Kasumi-1 (cell line): ENCODE data around the gene RASGEF1C.

Experiments
- DNase-seq, 2 experiments: peaks; one replicate each; lab custom pipeline; 2025; lab: John Stamatoyannopoulos, UW

The RASGEF1C gene

GRCh38 chr5:180179442-180180420 is 29.3 kb downstream of the RASGEF1C start:
- no peak for DNase-seq

DNA sequence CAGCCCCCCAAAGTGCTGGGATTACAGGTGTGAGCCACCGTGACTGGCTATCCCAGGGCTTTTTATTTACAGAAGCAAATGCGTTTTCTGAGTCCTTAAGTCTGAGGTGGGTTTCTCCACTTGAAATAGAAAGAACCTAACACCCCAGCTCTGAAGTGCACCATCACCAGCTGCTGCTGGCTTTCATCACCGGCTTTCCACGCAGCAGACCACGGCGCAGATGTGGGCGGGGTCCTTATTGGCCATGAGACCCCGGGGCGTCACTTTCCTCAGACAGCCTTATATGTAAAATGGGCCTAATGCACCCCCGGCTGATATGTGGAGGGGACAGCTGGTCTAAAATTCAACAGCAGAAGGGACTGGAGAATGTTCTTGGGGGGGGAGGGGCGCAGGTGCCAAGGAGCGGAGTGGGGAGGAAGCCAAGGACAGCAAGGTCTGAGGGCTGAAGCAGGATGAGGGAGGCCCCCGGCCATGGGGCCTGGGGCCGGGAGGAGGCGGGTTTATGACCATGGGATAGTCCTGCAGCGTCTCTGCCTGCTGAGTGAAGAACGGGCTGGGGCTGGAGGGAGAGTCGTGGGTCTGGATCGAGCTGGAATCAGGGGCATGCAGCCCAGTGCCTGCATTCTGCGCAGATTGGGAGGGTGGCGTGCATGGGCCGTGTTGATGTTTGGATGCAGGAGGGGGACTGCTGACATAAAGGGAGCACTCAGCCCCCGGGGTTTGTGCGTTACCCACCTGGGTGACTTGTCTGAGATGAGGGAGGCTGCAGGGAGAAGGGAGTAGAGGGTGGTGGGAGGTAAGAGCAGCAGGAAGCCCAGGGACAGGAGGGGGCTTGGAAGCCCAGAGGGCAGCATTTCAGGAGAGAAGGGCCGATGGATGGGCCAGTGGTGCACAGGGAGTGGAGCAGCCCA is 30.2 kb downstream of the RASGEF1C start:
- DNase-seq = no peak

GRCh38 chr5:180176191-180176590 is 32.8 kb downstream of the RASGEF1C start:
- DNase-seq = no peak

DNA sequence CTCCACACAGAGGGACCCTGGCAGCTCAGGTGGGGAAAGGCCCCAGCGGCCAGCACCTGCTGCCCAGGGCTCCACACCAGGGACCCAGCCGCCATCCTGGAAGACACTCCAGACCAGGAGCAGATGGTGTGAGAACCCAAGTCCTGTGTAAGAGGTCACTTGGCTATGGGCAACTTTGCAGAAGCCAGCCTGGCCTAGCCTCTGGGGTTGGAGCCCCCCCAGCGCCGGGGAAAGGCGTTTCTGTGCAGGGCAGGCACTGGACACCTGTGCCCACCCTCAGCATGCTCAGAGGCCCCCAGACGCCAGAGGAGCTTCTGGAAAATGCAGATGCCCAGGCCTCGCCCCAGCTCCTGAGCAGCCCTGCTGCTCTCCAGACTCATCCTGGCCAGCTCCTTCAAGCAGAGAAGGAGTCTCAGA is 34.0 kb downstream of the RASGEF1C start:
- DNase-seq = no peak

GRCh38 chr5:180174587-180174972 is 34.4 kb downstream of the RASGEF1C start:
- DNase-seq = no peak

- DNase-seq = no peak
Measured at GRCh38 chr5:180173875-180174586, 35.0 kb downstream of the RASGEF1C start.

DNA sequence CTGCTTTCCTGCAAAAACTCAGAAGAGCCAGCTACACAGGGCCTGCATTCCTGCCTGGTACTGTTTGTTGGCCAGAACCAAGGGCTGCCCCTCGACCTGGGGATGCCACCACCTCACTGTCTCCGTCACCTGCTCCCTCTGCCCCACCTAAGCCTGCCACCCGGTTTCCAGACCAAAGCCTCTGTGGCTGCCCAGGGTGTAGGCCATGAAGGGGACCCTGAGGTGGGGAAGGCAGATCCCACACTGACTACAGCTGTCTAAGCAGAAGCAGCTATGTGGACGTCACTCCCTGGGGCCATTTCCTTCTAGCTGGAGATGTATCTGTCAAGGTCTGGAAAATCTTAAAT is 35.8 kb downstream of the RASGEF1C start:
- no peak for DNase-seq

GRCh38 chr5:180172447-180173197 is 36.4 kb downstream of the RASGEF1C start:
- DNase-seq = no peak

- DNase-seq = no peak
Measured at GRCh38 chr5:180171568-180172094, 37.4 kb downstream of the RASGEF1C start.

- DNase-seq = no peak
Measured at GRCh38 chr5:180170810-180171567, 38.0 kb downstream of the RASGEF1C start.

DNA sequence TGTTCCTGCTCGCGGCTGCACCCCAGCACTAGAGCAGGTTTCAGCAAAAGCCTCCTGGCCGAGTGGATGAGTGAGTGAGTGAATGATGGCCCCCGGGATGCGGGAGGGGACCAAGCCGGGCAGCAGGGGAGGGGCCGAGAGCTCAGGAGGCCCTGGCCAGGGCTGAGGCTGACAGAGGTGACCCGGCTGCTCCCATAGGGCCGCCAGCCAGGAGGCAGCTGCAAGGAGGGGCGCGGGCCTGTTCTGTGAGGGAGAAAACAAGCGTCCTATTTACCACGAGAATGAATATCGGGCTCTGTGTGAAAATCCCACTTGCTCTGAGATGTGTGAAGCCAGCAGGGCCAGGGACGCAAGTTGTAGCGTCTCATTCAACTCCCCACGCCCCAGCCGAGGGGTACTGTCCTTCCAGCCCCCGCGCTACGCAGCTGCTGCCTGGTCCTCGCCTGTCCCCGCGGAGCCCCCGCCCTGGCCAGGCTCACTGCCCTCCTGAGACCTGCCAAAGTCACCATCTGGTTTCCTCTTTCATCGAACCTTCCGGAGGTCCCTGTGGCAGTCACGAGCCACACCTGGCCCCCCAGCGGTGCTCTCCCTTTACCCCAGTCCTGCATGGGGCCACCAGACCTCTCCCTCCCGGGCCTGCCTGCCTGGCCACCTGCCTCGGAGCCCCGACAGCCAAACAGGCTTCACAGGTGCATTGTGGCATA is 38.8 kb downstream of the RASGEF1C start:
- DNase-seq = no peak

- DNase-seq = peak in 1 of 2 experiments; percentile 22
Measured at GRCh38 chr5:180169248-180170105, 39.5 kb downstream of the RASGEF1C start.

- DNase-seq = no peak
Measured at GRCh38 chr5:180168758-180169157, 40.3 kb downstream of the RASGEF1C start.

DNA sequence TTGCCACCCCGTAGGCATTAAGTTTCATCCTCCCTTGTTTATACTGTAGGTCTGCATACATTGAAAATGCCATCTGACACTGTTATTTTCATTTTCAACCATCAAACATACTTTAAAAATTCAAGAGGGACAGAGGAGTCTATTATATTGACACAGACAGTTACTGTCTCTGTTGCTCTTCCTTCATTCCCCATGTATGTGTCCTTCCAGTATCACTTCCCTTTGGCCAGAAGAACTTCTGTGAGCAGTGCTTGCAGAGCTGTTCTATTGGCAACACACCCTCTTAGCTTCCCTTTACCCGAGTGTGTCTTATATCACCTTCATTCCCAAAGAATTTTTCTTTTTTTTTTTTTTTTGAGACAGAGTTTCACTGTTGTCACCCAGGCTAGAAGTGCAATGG is 42.8 kb downstream of the RASGEF1C start:
- peak; percentile 5 for DNase-seq

DNA sequence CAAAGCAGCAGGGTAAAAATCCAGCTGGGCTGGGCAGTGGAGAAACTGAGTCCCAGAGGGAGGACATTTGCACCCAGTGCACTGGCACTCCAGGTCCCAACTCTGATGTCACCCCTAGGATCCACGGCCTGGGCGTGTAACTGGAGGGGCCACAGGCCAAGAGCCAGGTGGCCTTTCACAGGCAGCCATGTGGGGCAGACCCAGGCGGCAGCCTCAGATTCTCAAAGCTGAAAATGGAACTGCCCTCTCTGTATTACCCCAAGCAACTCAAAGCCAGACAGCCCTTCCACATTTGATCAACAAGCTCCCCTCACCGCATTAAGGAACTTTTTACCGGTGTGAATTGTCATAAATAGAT is 46.7 kb downstream of the RASGEF1C start:
- DNase-seq = no peak

DNA sequence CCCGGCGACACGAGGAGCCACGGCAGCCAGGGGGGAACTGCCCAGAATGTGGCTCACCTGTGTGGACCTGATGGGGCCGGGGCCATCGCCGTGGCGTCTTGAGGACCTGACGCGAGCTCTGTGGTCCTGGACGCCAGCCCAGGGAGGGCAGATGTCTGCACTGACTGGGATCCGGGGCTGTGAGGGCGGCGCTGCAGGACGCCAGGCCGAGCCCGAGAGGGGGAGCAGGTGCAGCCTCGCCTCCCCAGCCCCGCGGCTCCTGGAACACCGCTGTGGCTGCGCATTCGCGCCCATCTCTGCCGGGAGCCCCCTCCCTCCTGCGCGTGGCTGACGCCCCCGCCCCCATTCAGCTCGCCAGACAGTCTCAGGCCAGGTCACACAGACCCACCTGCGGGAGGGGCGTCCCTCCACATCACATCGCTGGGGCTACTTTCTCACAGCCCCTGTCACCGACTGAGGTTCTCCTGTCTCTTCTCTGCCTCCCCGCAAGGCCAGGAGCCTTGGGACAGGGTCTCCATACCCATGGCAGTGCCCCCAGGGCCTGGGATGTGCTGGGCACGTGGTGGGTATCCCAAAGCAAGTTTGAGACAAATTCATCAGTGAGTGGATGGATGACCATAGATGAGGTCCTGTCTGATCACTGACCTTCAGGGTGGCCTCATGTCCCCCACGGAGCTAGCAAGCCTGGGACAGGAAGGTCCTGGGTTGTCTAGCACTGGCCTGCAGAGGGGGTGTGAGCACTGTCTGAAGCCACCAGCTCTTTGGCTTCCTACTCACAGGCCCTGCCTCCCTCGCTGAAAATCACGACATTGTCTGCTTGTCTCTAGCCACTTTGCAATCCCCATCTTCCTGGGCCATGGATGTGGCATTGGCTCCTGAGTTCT is 47.3 kb downstream of the RASGEF1C start:
- DNase-seq = peak; percentile 25 to 55

DNA sequence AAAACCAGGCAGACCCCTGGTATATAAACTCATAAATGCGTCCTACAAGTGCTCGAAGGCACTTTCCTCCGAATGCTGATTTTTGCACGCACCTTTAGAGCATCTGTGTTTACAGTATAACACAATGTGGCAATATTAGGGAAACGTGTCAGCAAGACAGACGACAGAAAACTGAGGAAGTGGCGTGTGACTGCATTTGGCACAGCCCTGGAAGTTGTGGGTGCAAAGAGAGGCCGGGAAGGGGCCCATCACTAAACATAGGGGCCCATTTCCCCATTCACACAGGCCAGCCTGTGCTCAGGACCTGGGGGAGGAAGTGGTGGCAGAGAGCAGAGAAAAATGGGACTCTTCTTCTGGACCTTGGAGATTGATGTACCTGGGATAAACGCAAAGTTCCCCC is 48.2 kb downstream of the RASGEF1C start:
- peak; percentile 78 to 86 for DNase-seq

DNA sequence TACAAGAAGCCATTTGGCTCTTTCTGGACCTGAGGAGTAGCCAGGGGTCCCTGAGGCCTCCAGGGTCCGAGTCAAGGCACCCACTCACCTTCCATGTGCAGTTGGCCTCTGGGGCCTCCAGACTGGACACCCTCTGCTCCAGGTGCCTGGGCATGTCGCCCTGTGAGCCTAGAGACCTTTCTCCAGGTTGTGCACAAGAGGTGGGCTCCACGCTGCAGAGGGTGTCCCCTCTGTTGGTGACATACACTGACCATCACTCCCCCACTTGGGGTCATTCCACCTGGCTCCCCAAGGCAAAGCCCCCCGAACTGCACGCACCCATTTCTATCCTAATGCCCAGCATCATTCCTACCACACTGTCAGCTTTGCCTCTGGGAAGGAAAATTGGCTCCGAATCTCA is 48.8 kb downstream of the RASGEF1C start:
- no peak for DNase-seq
